Nephron progenitor cell (in vitro differentiated cells): ENCODE data around the gene TMEM156.

Experiments used
- DNase-seq: peaks from one replicate; pipeline ENCODE4 v3.0.0; 2021
- H3K27ac Mint-ChIP-seq: 2 replicates; pipeline ENCODE4 v1.8.0; 2021; ENCODE audit warnings: mild to moderate bottlenecking, moderate library complexity, mixed read lengths
- H3K27me3 Mint-ChIP-seq: 2 replicates; pipeline ENCODE4 v1.8.0; 2021; ENCODE audit warnings: mild to moderate bottlenecking, low read depth, mixed read lengths; ENCODE audit not compliant: poor library complexity
- H3K36me3 Mint-ChIP-seq: 2 replicates; pipeline ENCODE4 v1.8.0; 2021; ENCODE audit warnings: low read depth, mixed read lengths
- H3K4me1 Mint-ChIP-seq: 2 replicates; pipeline ENCODE4 v1.8.0; 2021; ENCODE audit warnings: mixed read lengths
- H3K4me3 Mint-ChIP-seq: 2 replicates; pipeline ENCODE4 v1.8.0; 2021; ENCODE audit warnings: mild to moderate bottlenecking, moderate library complexity, mixed read lengths
- H3K9me3 Mint-ChIP-seq: 2 replicates; pipeline ENCODE4 v1.8.0; 2021; ENCODE audit warnings: mild to moderate bottlenecking, moderate library complexity, mixed read lengths
- TF ChIP-seq, protein P1 (sequence below): fragments of 200-600 bp; sonication (generic); IDR thresholded peaks from 2 replicates; pipeline ENCODE4 v1.5.0; 2021; ENCODE audit warnings: antibody characterized with exemption

TMEM156 gene

DNA sequence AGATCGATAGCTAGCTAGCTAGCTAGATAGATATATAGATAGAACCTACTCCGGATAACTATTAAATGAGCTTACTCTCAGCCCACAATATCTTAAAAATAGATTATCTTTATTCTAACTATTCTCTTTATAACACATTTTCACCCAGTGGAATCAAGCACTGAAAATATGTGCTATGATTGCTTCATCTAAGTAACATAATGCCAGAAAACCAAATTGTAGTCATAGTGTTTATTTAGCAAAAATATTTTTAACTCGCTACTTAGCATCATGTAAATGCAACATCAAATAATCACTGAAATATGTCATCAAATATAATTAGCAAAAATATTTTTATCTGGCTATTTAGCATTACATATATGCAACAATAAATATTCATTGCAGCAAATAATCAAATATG is 1.5 kb downstream of the TMEM156 start:
- no peak for DNase-seq
- Mint-ChIP-seq H3K27ac (no peak overlapping the region), H3K4me3 (no peak overlapping the region), H3K36me3 (no peaks in the 10 kb centered on the region), H3K9me3 (no peaks in the 10 kb centered on the region), H3K27me3 (no peaks in the 10 kb centered on the region), H3K4me1 (no peaks in the 10 kb centered on the region)
- TF ChIP-seq, protein P1, sequence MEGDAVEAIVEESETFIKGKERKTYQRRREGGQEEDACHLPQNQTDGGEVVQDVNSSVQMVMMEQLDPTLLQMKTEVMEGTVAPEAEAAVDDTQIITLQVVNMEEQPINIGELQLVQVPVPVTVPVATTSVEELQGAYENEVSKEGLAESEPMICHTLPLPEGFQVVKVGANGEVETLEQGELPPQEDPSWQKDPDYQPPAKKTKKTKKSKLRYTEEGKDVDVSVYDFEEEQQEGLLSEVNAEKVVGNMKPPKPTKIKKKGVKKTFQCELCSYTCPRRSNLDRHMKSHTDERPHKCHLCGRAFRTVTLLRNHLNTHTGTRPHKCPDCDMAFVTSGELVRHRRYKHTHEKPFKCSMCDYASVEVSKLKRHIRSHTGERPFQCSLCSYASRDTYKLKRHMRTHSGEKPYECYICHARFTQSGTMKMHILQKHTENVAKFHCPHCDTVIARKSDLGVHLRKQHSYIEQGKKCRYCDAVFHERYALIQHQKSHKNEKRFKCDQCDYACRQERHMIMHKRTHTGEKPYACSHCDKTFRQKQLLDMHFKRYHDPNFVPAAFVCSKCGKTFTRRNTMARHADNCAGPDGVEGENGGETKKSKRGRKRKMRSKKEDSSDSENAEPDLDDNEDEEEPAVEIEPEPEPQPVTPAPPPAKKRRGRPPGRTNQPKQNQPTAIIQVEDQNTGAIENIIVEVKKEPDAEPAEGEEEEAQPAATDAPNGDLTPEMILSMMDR = no peak

DNA sequence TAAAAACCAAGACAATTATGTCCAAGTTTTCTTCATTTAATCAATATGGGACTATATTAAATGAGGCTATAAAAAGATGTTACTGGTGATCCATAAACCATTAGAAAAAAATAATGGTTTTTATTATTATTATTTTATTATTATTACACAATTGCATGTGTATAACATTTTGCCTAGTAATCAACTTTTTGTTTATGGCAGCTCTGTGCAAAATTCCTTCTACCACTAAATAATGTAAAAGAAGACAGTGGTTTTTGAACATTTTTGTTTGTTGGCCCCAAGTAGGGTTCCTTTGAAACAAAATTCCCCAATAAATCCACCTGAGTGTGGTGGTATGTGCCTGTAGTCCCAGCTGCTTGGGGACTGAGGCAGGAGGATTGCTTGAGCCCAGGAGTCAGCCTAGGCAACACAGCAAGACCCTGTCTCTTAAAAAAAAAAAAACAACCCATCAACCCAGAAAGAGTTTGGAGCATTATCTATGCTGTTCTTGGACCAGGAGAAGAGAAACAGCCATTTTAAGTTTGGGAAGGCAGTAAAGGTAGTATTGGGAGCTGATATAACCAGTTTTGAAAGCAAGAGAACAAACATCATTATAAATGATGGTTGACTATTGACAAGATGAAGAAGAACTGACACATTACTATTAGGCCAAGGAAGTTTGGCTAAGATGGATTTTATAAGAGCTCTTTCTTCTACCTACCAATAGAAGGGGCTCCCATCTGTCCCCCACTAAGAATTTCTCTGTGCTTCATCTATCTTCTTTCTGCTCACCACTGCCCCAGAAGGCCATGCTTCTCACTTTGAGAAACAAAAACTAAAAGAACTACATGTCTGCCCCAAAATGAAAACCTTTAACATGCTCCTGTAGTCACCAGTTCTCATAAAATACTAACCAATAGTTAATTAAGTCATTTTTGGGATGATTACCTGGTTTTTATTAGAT is 2.2 kb downstream of the TMEM156 start:
- no peaks in the 10 kb centered on the region for H3K27me3 Mint-ChIP-seq
- TF ChIP-seq, protein P1 = no peak
- no peak overlapping the region for H3K27ac Mint-ChIP-seq
- H3K4me3 Mint-ChIP-seq = no peak overlapping the region
- no peaks in the 10 kb centered on the region for H3K4me1 Mint-ChIP-seq
- no peak for DNase-seq
- H3K9me3 Mint-ChIP-seq = no peaks in the 10 kb centered on the region
- no peaks in the 10 kb centered on the region for H3K36me3 Mint-ChIP-seq

DNA sequence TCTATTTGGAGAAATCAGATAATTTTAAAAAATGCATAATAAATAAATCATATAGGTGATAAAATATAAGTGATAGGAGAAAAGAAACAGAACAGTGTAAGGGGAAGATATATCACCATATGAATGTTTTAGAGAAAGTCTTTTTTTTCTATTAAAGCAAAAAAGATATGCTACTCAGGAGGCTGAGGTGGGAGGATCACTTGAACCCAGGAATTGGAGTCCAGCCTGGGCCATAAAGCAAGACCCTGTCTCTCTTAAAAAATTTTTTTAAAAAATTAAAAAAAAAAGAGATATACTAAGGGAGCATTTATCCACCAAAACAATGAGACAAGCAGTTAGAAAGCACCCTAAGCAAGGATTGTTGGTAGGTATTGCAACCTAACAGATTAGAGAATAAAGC is 6.1 kb downstream of the TMEM156 start:
- Mint-ChIP-seq H3K27ac (no peak overlapping the region), H3K4me3 (no peak overlapping the region), H3K4me1 (no peaks in the 10 kb centered on the region), H3K9me3 (no peaks in the 10 kb centered on the region), H3K27me3 (no peaks in the 10 kb centered on the region), H3K36me3 (no peaks in the 10 kb centered on the region)
- DNase-seq = no peak
- TF ChIP-seq, protein P1 = no peak

- H3K4me3 Mint-ChIP-seq = no peak overlapping the region
- no peak for DNase-seq
- H3K27ac Mint-ChIP-seq = no peak overlapping the region
- no peaks in the 10 kb centered on the region for H3K9me3 Mint-ChIP-seq
- no peaks in the 10 kb centered on the region for H3K27me3 Mint-ChIP-seq
- H3K4me1 Mint-ChIP-seq = no peaks in the 10 kb centered on the region
- no peaks in the 10 kb centered on the region for H3K36me3 Mint-ChIP-seq
- TF ChIP-seq, protein P1 = no peak
Observed at GRCh38 chr4:39025552-39026085, 6.6 kb downstream of the TMEM156 start.

DNA sequence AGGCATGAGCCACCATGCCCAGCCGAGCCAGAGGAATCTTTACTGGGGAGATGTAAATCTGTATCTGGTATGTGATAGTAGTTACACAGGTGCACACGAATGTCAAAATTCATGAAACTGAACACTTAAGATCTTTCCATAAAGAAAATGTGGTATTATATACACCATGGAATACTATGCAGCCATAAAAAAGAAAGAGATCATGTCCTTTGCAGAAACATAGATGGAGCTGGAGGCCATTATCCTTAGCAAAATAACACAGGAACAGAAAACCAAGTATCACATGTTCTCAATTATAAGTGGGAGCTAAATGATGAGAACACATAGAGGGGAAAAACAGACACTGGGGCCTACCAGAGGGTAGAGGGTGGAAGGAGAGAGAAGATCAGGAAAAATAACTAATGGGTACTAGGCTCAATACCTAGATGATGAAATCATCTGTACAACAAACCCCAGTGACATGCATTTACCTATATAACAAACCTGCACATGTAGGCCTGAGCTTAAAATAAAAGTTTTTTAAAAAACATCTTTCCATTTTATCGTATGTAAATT is 7.8 kb downstream of the TMEM156 start:
- H3K27me3 Mint-ChIP-seq = no peaks in the 10 kb centered on the region
- no peak overlapping the region for H3K27ac Mint-ChIP-seq
- no peaks in the 10 kb centered on the region for H3K36me3 Mint-ChIP-seq
- H3K4me1 Mint-ChIP-seq = no peaks in the 10 kb centered on the region
- no peak overlapping the region for H3K4me3 Mint-ChIP-seq
- H3K9me3 Mint-ChIP-seq = no peaks in the 10 kb centered on the region
- TF ChIP-seq, protein P1 = no peak
- no peak for DNase-seq
